Stimulated activated naive CD8-positive, alpha-beta T cell treated with anti-CD3 and anti-CD28 coated beads, Interleukin-15, Interleukin-2, amounts not matched to agents 100 U/mL and 50 U/mL, for 24 hours (primary cell): ENCODE data around the gene AK8.
"Not testable (repeated sequence)": the region's sequence is repeated elsewhere in the genome, so short reads cannot be mapped to it uniquely, and the experiment has no call there.

Source experiments
- ATAC-seq: fragments of 150-1000 bp; cut with Tn5 transposase; one replicate; pipeline ENCODE4 v1.10.0; 2021
- DNase-seq: peaks from one replicate; pipeline ENCODE4 v3.0.0; 2021

Gene AK8

DNA sequence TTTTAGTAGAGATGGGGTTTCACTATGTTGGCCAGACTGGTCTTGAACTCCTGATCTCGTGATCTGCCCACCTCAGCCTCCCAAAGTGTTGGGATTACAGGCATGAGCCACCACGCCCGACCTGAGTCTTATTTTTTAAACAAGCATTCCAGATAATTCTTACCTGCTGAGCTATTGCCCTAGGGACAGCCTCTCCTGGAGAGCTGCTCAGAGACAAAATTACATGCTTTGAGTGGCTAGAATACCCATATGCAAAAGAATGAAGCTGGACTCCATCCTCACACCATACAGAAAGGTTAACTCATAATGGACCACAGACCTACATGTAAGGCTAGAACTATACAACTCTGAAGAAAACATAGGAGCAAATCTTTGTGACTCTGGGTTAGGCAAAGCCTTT lies 166.2 kb downstream of the AK8 start:
- ATAC-seq (no peak), DNase-seq (no peak)

DNA sequence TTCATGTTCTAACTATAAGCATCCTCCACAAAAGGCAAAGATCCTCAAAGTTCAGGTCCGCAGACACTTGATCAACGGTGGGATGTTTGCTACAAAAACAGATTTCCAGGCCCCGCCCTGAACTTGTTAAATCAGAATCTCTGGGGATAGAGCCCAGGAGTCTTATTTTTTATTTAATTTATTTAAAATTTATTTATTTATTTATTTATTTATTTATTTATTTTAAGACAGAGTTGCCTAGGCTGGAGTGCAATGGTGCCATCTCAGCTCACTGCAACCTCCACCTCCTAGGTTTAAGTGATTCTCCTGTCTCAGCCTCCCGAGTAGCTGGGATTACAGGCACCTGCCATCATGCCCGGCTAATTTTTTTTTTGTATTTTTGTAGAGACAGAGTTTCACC lies 166.9 kb downstream of the AK8 start:
- not testable (repeated sequence) for ATAC-seq, DNase-seq

DNA sequence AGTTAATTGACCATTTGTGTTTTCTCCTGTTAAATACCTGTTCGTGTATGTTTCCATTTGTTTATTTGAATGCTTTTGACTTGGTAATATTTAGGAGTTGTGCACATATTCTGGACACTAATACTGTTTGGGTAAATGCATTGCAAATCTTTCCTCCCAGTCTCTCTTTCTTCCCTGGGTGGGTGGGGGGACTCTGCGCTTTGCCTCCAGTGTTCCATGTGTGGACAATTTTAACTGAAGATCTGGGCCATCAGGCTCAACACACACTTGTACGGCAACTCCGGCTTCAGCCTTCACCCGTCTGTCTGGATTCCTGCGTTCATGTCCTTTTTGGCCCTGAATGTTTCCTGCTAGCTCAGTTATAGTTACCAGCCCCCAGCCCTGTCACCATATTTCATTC lies 167.8 kb downstream of the AK8 start:
- ATAC-seq (no peak), DNase-seq (no peak)

DNA sequence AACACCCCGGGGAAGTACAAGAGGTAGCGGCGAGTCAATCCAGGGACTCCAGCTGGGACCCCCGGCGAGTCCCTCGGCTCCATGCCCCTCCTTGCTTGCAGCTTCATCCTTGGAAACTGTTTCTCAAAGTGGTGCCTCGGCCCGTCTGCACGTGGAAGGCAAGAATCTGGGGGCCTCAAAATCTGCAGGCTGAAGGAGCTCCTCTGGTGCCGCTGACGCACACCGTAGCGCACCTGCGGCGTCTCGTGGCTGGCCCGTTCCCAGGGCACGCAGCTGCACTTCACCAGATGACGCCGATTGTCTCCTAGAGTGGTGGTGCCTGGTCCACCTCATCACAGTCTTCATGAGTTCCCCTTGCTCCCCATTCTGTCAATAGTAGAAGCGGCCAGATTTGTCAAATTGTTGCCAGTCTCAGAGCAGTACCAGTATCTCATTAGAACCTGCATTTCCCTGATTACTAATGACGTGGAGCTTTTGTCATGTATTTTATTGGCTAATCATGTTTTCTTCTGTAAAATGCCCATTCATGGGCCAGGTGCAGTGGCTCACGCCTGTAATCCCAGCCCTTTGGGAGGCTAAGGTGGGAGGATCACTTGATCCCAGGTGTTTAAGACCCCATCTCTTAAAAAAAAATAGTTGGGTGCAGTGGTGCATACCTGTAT lies 169.2 kb downstream of the AK8 start:
- DNase-seq = no peak
- ATAC-seq = no peak

DNA sequence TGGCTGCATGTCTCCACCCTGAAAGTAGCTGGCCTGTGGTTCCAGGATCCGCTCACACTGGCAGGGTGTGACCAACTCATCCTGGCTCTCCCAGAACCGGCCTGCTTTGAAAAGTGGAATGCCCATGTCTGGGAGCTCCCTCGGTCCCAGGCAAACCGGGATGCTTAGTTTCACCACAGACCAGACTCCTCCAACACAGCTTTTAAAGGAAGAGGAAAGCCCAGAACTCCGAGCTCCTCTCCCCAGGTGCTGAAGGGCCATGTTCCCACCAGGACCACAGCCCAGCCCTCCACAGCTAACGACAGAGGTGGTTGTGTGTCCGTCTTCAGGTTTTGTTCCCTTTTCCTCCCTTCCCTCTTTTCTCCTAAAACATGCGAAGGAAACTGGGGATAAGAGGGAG lies 169.8 kb downstream of the AK8 start:
- no peak for DNase-seq
- ATAC-seq = no peak

DNA sequence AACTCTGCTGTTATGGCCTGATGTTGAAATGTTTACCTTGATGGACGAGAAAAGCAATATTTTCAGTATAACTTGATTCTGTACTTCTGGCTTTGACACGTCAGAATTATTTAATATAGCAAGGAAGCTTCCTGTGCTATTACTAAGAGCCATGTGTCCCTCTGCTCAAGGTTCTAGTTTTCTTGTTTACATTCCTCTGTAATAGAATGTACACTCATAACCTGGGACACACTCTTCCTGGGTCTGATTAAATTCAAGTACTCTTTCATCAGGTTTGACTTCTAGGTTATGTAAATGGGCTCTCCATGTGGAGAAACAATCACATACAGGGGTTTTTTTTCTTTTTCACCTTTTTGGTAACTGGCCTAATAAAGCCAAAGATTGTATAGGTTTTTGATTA lies 174.7 kb downstream of the AK8 start:
- DNase-seq (no peak), ATAC-seq (no peak)

DNA sequence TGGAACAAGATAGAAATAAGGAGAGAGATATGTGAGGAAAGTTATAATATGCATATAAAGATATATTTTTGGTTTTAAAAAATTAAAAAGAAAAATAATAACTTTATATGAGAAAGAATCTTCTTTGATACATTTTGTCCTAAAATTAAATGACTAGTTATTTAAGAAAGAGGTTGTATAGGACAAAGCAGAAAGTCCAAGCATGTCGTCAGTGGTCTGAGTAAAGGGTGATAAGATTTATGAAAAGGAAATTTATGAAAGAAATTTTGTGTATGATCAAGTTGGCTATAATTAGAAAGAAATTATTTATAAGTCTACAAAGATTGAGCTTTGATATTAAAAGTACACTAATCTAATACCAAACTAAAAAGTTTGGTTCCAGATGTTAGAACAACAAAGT lies 175.8 kb downstream of the AK8 start:
- ATAC-seq (no peak), DNase-seq (no peak)

DNA sequence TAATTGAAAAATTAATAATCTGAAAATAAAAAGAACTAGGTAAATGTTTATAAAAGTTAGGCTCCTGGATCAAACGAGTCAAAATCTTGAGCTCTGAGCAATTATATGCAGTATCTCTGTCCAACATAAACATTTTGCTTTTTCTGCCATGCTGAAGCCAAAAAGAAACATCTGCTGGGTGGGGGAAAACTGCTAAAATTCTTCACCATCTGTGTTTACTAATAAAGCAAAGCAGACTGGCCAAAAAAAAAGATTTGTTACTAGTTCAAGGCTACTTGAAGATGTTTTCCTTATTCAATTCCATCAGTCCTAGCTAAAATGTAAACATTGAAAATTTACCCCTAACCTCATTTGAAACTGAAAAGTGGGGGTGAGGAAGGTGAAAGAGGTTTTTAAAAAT lies 178.1 kb downstream of the AK8 start:
- ATAC-seq (no peak), DNase-seq (no peak)

DNA sequence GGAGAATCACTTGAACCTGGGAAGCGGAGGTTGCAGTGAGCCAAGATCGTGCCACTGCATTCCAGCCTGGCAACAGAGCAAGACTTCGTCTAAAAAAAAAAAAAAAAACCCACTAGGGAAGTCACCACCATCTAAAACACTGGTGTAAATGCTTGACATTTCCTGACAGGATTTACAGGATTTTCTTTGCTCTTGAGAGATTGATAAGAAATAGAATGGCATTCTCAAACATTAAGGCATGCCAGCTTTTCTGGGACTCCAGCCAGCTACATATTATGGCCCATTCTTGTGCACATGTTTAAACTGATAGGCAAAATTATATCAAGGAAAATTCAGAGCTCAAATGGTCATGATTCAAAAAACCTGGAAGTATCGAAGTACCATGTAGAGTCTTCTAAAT lies 179.1 kb downstream of the AK8 start:
- no peak for ATAC-seq
- DNase-seq = no peak

DNA sequence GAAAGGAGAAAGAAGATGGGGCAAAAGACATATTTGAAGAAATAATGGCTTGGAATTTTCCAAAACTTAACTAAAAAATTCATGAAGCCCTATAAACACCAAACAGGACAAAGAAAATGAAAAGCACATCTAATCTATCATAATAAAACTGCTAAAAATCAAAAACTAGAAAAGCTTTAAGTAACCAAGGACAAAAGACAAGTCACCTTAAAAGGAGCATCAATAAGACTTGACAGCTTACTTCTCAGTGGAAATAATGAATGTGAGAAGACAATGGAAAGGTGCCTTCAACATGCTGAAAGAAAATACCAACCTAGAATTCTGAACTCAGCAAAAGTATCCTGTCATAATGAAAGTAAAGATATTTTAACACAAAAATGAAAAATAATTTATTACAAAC lies 180.9 kb downstream of the AK8 start:
- ATAC-seq (no peak), DNase-seq (no peak)

DNA sequence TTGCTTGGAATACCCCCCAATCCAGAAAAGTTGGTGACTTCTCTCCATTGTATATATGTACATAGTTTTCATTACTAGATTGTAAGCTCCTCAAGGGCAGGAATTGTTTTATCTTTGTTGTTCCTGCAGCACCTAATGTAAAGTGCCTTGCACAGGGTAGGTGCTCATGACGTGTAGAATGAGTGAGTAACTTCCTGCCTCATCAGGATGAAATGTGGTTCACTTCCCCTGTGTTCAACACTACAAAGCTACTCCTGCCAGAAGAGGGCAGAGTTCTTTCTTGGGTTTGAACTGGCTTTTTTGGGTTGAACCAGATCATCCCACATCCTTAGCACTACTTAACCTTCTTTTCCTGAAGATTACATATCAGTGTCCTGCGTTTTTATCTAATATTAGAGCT lies 183.9 kb downstream of the AK8 start:
- ATAC-seq (peak; percentile 76), DNase-seq (peak; percentile 10)

DNA sequence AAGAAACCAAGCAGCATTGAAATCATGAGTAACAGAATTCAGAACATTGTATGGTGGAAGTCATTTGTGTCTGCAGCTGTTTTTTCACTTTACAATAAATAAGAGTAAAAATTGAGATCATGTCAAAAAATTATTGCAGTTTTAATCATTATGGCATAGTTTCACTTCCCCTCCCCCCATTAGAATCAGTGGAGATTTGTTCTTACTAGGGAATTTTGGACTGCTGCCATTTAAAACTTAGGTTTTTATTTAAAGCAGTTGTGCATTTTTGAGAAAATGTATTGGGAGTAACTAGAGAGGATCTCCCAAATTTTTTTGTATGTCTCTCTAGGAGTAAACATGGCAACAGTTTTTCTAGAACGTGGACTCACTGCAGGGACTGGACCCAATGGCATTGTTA lies 187.4 kb downstream of the AK8 start:
- DNase-seq (no peak), ATAC-seq (no peak)

DNA sequence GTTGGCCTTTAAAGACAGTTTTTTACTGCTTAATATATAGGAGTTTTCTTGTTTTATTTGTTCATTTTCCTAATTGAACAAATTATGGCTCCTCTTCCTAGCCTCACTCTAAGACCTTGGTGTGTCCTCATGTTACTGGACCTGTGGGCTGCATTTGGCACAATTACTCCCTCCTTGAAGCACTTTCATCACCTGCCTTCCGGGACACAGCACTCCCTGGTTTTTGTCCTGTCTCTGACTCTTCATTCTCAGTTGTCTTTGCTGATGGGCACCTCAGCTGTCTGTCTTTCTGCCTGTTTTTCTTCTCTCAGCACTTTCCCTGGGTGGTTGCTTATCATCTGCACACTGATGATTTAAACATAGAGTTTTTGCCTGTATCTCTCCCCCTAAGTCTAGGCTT lies 194.2 kb downstream of the AK8 start:
- no peak for ATAC-seq

DNA sequence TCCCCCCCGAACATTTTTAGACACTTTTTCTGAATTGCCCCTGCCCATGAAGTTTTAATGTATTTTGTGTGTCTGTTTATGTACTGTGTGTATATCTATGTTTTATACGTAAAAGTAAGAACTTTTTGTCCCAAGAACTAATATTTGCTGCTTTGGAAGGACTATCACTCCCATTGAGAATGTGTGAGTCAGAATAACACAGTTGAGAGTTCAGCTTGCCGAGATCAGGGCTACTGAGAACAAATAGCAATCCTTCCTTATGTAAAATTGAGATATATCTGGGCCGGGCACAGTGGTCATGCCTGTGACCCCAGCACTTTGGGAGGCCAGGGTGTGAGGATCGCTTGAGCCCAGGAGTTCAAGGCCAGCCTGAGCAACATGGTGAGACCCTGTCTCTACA lies 196.5 kb downstream of the AK8 start:
- ATAC-seq (no peak), DNase-seq (no peak)

More for the DNA sequence above, 194.2 kb downstream of the AK8 start:
- no peak for DNase-seq

DNA sequence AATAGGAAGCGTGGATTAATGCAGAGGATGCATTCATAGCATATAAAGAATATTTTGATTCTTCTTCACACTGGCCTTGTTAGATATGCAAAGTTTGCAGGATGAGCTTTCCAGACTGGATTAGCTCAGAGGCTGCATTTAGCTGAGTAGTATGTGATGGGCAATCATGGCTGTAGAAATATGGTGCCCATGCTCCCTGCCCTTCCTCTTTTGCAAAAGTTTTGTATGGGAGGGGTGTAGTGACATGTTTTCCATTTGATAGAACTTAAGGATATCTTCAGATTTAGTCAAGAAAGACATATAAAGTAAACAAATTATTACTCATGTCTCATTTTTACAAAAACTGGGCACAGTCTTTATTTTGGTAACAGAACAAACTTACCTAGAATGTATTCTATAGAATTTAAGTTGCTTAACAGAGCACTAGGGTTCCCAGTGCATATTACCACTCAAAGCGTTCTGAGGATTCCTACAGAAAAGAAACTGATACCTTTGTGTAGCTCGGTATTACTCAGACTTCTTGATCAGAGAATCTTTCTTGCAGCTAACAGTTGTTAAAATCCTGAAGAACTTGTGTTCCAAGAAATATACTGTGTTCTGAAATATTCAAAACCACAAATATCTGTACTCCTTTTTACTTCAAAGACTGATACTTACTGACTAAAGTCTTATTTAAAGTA lies 198.0 kb downstream of the AK8 start:
- peak; percentile 61 for ATAC-seq
- no peak for DNase-seq

DNA sequence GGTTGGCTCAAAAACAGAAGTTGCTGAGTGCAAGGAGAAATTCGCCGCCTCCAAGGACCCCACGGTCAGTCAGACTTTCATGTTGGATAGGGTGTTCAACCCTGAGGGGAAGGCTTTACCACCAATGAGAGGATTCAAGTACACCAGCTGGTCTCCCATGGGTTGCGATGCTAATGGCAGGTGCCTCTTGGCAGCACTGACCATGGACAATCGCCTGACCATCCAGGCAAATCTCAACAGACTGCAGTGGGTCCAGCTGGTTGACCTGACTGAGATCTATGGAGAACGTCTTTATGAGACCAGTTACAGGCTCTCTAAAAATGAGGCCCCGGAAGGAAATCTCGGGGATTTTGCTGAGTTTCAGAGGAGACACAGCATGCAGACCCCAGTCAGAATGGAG lies 200.1 kb downstream of the AK8 start:
- ATAC-seq = no peak
- no peak for DNase-seq
